Activated CD8-positive, alpha-beta T cell treated with anti-CD3 and anti-CD28 coated beads for 36 hours (primary cell): ENCODE data around the gene MEOX2. TPM values are rescaled to one million over a fixed set of nuclear protein-coding genes. Genes with fewer than 3 reads are reported as not detected.

Experiments used
- ATAC-seq: fragments of 200-7000 bp; cut with Tn5 transposase; one replicate; pipeline ENCODE4 v1.10.0; 2021; ENCODE audit warnings: mild to moderate bottlenecking, moderate library complexity
- CTCF ChIA-PET: fragments of 350-600 bp; sonication (Branson Sonifier 250); formaldehyde crosslinking; loops from one replicate; lab custom pipeline; 2021; ENCODE audit warnings: antibody characterized with exemption; lab: Charles Lee
- POLR2A ChIA-PET: fragments of 350-600 bp; sonication (Branson Sonifier 250); formaldehyde crosslinking; loops from one replicate; lab custom pipeline; 2021; ENCODE audit warnings: antibody characterized with exemption; lab: Charles Lee
- DNase-seq: peaks from one replicate; pipeline ENCODE4 v3.0.0-alpha.2; 2020
- H3K27ac Mint-ChIP-seq: one replicate; pipeline ENCODE4 v1.8.0; 2021; ENCODE audit warnings: mild to moderate bottlenecking, mixed read lengths
- H3K27me3 Mint-ChIP-seq: one replicate; pipeline ENCODE4 v1.8.0; 2021; ENCODE audit warnings: mixed read lengths
- H3K36me3 Mint-ChIP-seq: one replicate; pipeline ENCODE4 v1.8.0; 2021; ENCODE audit warnings: low read depth, mixed read lengths
- H3K4me1 Mint-ChIP-seq: one replicate; pipeline ENCODE4 v1.8.0; 2021; ENCODE audit warnings: low read depth, mixed read lengths
- H3K4me3 Mint-ChIP-seq: one replicate; pipeline ENCODE4 v1.8.0; 2021; ENCODE audit warnings: mild to moderate bottlenecking, moderate library complexity, mixed read lengths
- H3K9me3 Mint-ChIP-seq: one replicate; pipeline ENCODE4 v1.8.0; 2021; ENCODE audit warnings: mixed read lengths
- intact Hi-C: fragments of 100-400 bp; cut with micrococcal nuclease; formaldehyde crosslinking; loops from one replicate; pipeline ENCODE4 v1.10.0; 2022
- total RNA-seq, 2 experiments: library from RNA; stranded (reverse); gene quantifications; one replicate each; pipeline ENCODE4 v1.2.3, GENCODE V29; 2021
- TF ChIP-seq, protein P1 (sequence below): fragments of 200-600 bp; IDR thresholded peaks from one replicate; pipeline ENCODE4 v1.8.0; 2022; ENCODE audit warnings: antibody characterized with exemption, mild to moderate bottlenecking

The MEOX2 gene
- total RNA-seq, 2 experiments from 2014 or later = not detected

- no peaks in the 10 kb centered on the region for H3K4me1 Mint-ChIP-seq
- intact Hi-C loops = no loop called here
- POLR2A ChIA-PET = no interaction called here
- TF ChIP-seq, protein P1, sequence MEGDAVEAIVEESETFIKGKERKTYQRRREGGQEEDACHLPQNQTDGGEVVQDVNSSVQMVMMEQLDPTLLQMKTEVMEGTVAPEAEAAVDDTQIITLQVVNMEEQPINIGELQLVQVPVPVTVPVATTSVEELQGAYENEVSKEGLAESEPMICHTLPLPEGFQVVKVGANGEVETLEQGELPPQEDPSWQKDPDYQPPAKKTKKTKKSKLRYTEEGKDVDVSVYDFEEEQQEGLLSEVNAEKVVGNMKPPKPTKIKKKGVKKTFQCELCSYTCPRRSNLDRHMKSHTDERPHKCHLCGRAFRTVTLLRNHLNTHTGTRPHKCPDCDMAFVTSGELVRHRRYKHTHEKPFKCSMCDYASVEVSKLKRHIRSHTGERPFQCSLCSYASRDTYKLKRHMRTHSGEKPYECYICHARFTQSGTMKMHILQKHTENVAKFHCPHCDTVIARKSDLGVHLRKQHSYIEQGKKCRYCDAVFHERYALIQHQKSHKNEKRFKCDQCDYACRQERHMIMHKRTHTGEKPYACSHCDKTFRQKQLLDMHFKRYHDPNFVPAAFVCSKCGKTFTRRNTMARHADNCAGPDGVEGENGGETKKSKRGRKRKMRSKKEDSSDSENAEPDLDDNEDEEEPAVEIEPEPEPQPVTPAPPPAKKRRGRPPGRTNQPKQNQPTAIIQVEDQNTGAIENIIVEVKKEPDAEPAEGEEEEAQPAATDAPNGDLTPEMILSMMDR = no peak
- H3K27ac Mint-ChIP-seq = no peak overlapping the region
- no peak for DNase-seq
- no peaks in the 10 kb centered on the region for H3K27me3 Mint-ChIP-seq
- no peaks in the 10 kb centered on the region for H3K9me3 Mint-ChIP-seq
- H3K36me3 Mint-ChIP-seq = no peaks in the 10 kb centered on the region
- no peak overlapping the region for H3K4me3 Mint-ChIP-seq
- CTCF ChIA-PET = no interaction called here
- ATAC-seq = no peak
Measured at GRCh38 chr7:15604166-15604565, 82.3 kb downstream of the MEOX2 start.

DNA sequence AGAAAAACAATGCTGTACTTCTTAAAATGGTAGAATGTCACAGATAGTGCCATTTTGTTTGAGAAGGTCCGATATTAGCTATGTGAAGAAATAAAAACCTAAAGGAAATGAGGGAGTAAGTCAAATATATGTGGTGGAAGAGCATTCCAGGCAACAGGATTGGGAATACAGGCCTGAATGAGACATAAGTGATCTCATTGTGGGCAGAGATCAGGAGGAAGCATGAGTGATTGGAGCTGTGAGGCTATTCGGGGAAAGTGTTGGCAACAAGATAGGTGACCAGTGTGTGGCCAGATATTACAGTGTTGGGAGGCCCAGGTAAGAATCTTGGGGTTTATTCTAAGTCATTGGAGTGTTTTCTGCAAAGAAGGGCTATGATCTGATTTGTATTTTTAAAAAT lies 83.4 kb downstream of the MEOX2 start:
- ATAC-seq (no peak), DNase-seq (no peak)
- no peaks in the 10 kb centered on the region for H3K36me3 Mint-ChIP-seq
- TF ChIP-seq, protein P1 = no peak
- CTCF ChIA-PET = no interaction called here
- no peaks in the 10 kb centered on the region for H3K9me3 Mint-ChIP-seq
- POLR2A ChIA-PET = no interaction called here
- H3K27ac Mint-ChIP-seq = no peak overlapping the region
- no peak overlapping the region for H3K4me3 Mint-ChIP-seq
- intact Hi-C loops = no loop called here
- no peaks in the 10 kb centered on the region for H3K4me1 Mint-ChIP-seq
- no peaks in the 10 kb centered on the region for H3K27me3 Mint-ChIP-seq

DNA sequence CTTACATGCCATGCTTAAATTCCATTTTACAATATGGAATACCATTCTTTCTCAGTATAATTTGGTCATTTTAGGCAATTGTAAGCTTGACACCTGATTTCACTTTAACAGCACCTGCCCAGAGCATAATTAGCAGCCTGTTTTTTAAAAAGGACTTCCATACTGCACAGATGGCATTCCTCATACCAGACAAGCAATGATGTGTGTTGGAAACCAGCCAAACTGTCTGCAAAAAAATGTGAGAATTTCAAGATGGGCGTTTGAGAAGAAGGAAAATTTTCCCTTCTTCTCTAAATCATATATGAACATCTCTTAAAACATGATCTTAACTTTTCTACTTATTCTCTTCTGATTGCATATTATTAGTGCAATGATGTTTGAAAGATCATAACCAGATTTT lies 84.2 kb downstream of the MEOX2 start:
- ATAC-seq = no peak
- Mint-ChIP-seq H3K4me3 (no peak overlapping the region), H3K27ac (no peak overlapping the region), H3K9me3 (no peaks in the 10 kb centered on the region), H3K36me3 (no peaks in the 10 kb centered on the region), H3K27me3 (no peaks in the 10 kb centered on the region), H3K4me1 (no peaks in the 10 kb centered on the region)
- POLR2A ChIA-PET = no interaction called here
- intact Hi-C loops = no loop called here
- TF ChIP-seq, protein P1 = no peak
- CTCF ChIA-PET = no interaction called here
- DNase-seq = no peak

- Mint-ChIP-seq H3K27ac (no peak overlapping the region), H3K9me3 (no peaks in the 10 kb centered on the region), H3K27me3 (no peaks in the 10 kb centered on the region), H3K4me3 (no peak overlapping the region), H3K4me1 (no peaks in the 10 kb centered on the region), H3K36me3 (no peaks in the 10 kb centered on the region)
- ChIA-PET CTCF (no interaction called here), POLR2A (no interaction called here)
- DNase-seq (no peak), ATAC-seq (no peak)
- TF ChIP-seq, protein P1 = no peak
- intact Hi-C loops = no loop called here
Measured at GRCh38 chr7:15601175-15601574, 85.3 kb downstream of the MEOX2 start.

DNA sequence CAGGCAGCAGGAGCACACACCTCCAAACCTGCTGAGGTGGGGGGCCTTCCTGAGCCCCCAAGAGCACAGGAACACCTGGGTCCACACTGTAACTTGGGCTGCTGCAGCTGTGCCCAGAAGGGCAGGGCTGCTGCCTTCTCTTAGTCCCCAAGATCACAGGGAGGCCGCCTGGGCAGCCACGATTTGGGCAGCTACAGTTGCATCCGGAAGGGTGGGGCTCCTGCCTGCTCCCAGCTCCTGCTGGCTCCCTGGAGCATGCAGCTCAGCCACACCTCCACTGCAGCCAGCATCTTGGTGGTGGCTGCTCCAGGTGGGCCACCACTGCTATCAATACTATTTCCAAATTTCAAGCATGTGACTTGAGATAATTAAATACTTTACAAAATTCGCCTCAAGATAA lies 86.2 kb downstream of the MEOX2 start:
- no peak overlapping the region for H3K27ac Mint-ChIP-seq
- TF ChIP-seq, protein P1 = no peak
- DNase-seq (no peak), ATAC-seq (no peak)
- ChIA-PET CTCF (no interaction called here), POLR2A (no interaction called here)
- H3K36me3 Mint-ChIP-seq = no peaks in the 10 kb centered on the region
- no peaks in the 10 kb centered on the region for H3K9me3 Mint-ChIP-seq
- no peaks in the 10 kb centered on the region for H3K4me1 Mint-ChIP-seq
- intact Hi-C loops = no loop called here
- no peak overlapping the region for H3K4me3 Mint-ChIP-seq
- no peaks in the 10 kb centered on the region for H3K27me3 Mint-ChIP-seq
